ENCODE measurements around the gene LCNL1. TPM values are rescaled to one million over a fixed set of nuclear protein-coding genes. Genes with fewer than 3 reads are reported as not detected.

The LCNL1 gene
- total RNA-seq, 1 donor from 2014 or later, result not detected

DNA sequence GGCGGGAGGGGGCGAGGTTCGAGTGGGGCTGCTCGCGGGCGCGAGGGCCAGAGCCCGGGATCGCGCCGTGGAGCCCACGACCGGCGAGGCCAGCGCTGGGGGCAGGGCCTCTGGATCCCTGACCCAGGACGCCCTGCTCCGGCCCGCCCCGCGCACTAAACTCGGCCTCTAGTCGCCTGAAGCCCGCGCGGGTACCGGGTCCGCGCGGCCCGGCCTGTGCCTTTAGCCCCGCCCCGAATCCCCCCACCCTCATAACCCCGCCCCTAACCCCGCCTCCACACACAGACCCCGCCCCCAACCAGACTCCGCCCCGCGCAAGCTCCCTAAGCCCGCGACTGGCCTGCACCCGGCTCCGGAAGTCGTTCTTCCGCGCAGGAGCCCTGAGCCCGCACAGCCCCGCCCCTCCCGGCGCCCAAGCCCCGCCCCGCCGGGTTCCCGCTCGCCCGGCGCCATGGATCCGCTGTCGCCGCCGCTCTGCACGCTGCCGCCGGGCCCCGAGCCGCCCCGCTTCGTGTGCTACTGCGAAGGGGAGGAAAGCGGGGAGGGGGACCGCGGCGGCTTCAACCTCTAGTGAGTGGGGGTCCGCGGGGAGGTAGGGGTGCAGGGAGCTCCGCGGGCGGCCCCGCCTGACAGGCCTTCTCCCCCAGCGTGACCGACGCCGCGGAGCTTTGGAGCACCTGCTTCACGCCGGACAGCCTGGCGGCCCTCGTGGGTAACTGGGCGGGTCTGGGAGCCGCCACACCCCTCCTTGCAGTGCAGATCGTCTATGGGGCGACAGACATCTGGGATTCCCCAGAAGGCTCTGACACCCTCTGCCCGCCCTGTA is 9.4 kb downstream of the LCNL1 start, which contains the start of gene PAXX:
Gene PAXX (plus strand): TSS at position 430 of the 826 bp plus-strand sequence. CDS start 22 bp downstream, at position 452.
- DNase-seq (ENCODE audit: low spot score), result peak; percentile 96
- Mint-ChIP-seq H3K4me1 (peaks cover 7% of the 10 kb centered on the region), H3K9me3 (peaks cover 3% of the 10 kb centered on the region), H3K27me3 (ENCODE audit: insufficient read depth, low read depth) (peaks cover 10% of the 10 kb centered on the region), H3K36me3 (no peaks in the 10 kb centered on the region), H3K27ac (no peak within 1 kb of the TSS), H3K4me3 (peak within 1 kb of the TSS; percentile 89)
- H4K20me1 ChIP-seq (ENCODE audit: low read depth), result peaks cover 8% of the 10 kb centered on the region
- H3K4me3 ChIP-seq, result peak within 1 kb of the TSS; percentile 70
- peaks cover 20% of the 10 kb centered on the region for H3F3A ChIP-seq (ENCODE audit: low read depth)
- H2AFZ ChIP-seq (replicated peaks), result peak within 1 kb of the TSS; percentile 71
- peaks cover 12% of the 10 kb centered on the region for H3K4me1 ChIP-seq
- H3K9me3 ChIP-seq (ENCODE audit: low read depth), result no peaks in the 10 kb centered on the region
- peaks cover 19% of the 10 kb centered on the region for H3K27me3 ChIP-seq
- no peak for TF ChIP-seq CTCF (IDR thresholded peaks at IDR 0.05)
- TF ChIP-seq EZH2phosphoT487 (IDR thresholded peaks at IDR 0.05), result no peak
- no peak for TF ChIP-seq EZH2 (IDR thresholded peaks at IDR 0.05)
- peak within 1 kb of the TSS; percentile 93 for H3K4me2 ChIP-seq
- H3K9ac ChIP-seq, result peak within 1 kb of the TSS; percentile 36
- H3K36me3 ChIP-seq, result no peaks in the 10 kb centered on the region
- H3K79me2 ChIP-seq (ENCODE audit: low read depth), result peaks cover 10% of the 10 kb centered on the region
- H3K27ac ChIP-seq, result no peak within 1 kb of the TSS

DNA sequence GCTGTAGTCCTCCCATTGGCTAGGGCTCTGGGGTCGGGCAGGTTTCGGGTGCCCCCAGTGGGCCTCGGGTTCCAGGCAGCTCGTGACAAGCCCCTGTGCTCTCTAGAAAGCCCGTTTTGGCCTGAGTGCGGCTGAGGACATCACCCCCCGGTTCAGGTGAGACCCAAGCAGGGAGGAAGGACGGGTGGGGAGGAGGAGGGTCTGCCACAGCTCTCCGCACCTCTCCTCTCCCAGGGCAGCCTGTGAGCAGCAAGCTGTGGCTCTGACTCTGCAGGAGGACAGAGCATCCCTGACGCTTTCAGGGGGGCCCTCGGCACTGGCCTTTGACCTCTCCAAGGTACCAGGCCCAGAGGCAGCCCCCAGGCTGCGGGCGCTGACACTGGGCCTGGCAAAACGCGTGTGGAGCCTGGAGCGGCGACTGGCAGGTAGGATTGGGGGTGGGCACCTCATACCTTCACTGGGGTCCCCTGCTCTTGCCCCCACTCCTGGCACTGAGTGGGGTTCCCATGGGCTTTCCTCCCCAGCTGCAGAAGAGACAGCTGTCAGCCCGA is 10.1 kb downstream of the LCNL1 start:
- H3K4me2 ChIP-seq, result peak overlapping the region; percentile 93
- H3K9me3 ChIP-seq (ENCODE audit: low read depth), result no peaks in the 10 kb centered on the region
- H3K4me1 ChIP-seq, result peaks cover 14% of the 10 kb centered on the region
- H3K27ac Mint-ChIP-seq, result no peak overlapping the region
- H3K36me3 Mint-ChIP-seq, result no peaks in the 10 kb centered on the region
- H2AFZ ChIP-seq (replicated peaks), result peak overlapping the region; percentile 71
- no peaks in the 10 kb centered on the region for H3K36me3 ChIP-seq
- H3K4me3 ChIP-seq, result peak overlapping the region; percentile 70
- peaks cover 11% of the 10 kb centered on the region for H3K4me1 Mint-ChIP-seq
- H3K27me3 Mint-ChIP-seq (ENCODE audit: insufficient read depth, low read depth), result peaks cover 14% of the 10 kb centered on the region
- H3K9ac ChIP-seq, result peak overlapping the region; percentile 36
- TF ChIP-seq CTCF (IDR thresholded peaks at IDR 0.05), result peak; percentile 7
- no peak for TF ChIP-seq EZH2 (IDR thresholded peaks at IDR 0.05)
- no peak for TF ChIP-seq EZH2phosphoT487 (IDR thresholded peaks at IDR 0.05)
- peak overlapping the region; percentile 89 for H3K4me3 Mint-ChIP-seq
- H3K27ac ChIP-seq, result no peak overlapping the region
- peaks cover 8% of the 10 kb centered on the region for H4K20me1 ChIP-seq (ENCODE audit: low read depth)
- no peak for DNase-seq (ENCODE audit: low spot score)
- H3F3A ChIP-seq (ENCODE audit: low read depth), result peaks cover 22% of the 10 kb centered on the region
- H3K79me2 ChIP-seq (ENCODE audit: low read depth), result peaks cover 10% of the 10 kb centered on the region
- peaks cover 21% of the 10 kb centered on the region for H3K27me3 ChIP-seq
- H3K9me3 Mint-ChIP-seq, result peaks cover 3% of the 10 kb centered on the region

- TF ChIP-seq EZH2 (IDR thresholded peaks at IDR 0.05), result no peak
- TF ChIP-seq EZH2phosphoT487 (IDR thresholded peaks at IDR 0.05), result no peak
- no peak for TF ChIP-seq CTCF (IDR thresholded peaks at IDR 0.05)
- H2AFZ ChIP-seq (replicated peaks), result no peak overlapping the region
- peaks cover 24% of the 10 kb centered on the region for H3F3A ChIP-seq (ENCODE audit: low read depth)
- peaks cover 21% of the 10 kb centered on the region for H3K27me3 ChIP-seq
- H3K27ac ChIP-seq, result no peak overlapping the region
- H3K36me3 ChIP-seq, result no peaks in the 10 kb centered on the region
- H3K9me3 ChIP-seq (ENCODE audit: low read depth), result no peaks in the 10 kb centered on the region
- Mint-ChIP-seq H3K9me3 (peaks cover 3% of the 10 kb centered on the region), H3K27me3 (ENCODE audit: insufficient read depth, low read depth) (peaks cover 20% of the 10 kb centered on the region), H3K4me3 (no peak overlapping the region), H3K4me1 (peaks cover 13% of the 10 kb centered on the region), H3K27ac (no peak overlapping the region), H3K36me3 (no peaks in the 10 kb centered on the region)
- peaks cover 10% of the 10 kb centered on the region for H3K79me2 ChIP-seq (ENCODE audit: low read depth)
- H3K4me1 ChIP-seq, result peaks cover 14% of the 10 kb centered on the region
- H3K9ac ChIP-seq, result no peak overlapping the region
- H3K4me2 ChIP-seq, result no peak overlapping the region
- H4K20me1 ChIP-seq (ENCODE audit: low read depth), result peaks cover 8% of the 10 kb centered on the region
- no peak overlapping the region for H3K4me3 ChIP-seq
- no peak for DNase-seq (ENCODE audit: low spot score)
Measured at GRCh38 chr9:136994180-136994887, 11.5 kb downstream of the LCNL1 start.
